Stimulated activated CD4-positive, alpha-beta T cell treated with anti-CD3 and anti-CD28 coated beads, Interleukin-15, amount 100 ng/mL, for 48 hours (primary cell): ENCODE measurements around the gene CALM1.
"Not testable (repeated sequence)": the region's sequence is repeated elsewhere in the genome, so short reads cannot be mapped to it uniquely, and the experiment has no call there.

Source experiments
- DNase-seq, 2 donors: peaks; one replicate each; pipeline ENCODE4 v3.0.0-alpha.2; 2020; ENCODE audit warnings: low read depth in 2 of 2

The CALM1 gene

DNA sequence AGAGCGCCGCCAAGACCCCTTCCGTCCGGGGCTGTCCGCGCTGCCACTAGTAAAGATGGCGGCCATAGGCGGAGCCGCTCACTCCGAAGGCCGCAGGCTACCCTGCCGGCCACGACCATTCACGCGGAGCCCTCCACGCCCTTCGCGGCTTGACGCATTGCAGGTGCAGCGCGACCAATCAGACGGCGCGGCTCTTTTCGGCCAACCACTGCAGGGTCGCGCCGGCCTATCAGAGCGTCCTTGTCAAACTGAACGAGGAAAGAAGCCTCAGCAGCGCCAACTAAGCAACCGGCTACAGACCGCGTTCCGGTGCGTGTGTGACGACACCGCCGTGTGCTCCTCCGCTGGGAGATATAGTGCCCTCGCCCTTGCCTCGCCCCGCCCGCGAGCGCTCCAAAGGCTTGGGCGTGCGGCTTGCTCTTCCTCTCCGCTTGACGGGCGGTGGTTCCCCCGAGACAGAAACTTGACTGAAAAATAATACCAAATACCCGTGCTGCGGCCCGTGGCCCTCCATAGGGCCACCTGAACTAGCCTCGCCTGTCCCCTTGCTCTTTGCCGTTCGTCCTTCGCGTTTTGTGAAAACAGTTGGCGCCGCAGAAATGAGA, 13.6 kb upstream of the CALM1 start:
- peak; percentile 97 to 98 for DNase-seq

DNA sequence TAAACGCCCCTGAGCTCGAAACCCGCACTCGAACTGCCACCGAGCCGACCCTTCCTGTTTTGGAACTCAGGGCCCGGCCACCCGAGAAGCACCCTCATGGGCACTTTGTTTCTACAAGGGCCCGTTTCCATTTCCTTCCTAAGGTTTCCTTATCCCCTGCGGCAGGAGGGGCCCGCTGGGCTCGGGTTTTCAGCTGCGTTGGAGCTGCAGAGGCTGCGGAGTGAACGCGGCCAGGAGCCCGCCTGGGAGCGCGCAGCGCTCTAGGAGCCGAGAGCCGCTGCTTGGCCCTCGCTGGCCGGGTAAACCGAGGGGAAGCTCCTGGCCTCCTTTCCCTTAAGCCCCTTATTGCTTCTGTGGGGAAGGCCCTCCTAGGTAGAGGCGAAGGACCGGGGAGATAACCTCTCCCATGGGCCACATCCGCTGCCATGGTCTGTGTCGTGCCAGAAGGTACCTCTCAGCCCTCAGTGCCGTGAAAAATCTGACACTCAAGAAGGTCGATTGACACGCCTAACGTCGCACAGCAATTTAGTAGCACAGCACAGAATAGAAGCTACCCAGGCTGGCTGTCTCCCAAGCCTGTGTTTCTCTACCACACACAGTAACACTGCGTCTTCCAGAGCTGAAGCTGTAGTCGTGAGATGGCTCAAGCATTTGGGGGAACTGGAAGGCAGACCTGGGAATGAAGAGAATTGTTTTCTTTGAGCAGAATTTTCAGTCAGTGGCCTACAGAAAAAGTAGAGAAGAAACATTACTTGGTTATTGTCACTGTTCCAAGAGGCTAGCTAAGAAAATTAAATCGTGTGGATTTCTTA, 12.9 kb upstream of the CALM1 start:
- peak; percentile 29 to 38 for DNase-seq

DNA sequence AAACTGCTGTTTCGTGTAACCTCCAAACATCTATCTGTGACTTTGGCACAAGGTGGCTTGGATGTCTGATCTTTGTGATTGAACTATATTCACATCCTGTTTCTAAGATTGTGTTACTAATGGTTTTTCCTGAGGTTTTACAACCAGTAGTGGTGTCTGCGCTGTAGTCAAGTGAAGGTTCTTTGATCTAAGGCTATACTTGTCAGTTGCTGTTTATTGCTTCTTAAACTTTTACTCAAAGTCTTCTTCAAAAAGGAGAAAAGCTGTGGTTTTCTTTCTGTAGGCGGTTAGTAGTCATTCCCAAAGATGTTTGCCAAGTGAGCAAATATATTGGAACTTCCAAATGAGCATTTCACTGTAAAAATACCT, 12.3 kb upstream of the CALM1 start:
- no peak for DNase-seq

DNA sequence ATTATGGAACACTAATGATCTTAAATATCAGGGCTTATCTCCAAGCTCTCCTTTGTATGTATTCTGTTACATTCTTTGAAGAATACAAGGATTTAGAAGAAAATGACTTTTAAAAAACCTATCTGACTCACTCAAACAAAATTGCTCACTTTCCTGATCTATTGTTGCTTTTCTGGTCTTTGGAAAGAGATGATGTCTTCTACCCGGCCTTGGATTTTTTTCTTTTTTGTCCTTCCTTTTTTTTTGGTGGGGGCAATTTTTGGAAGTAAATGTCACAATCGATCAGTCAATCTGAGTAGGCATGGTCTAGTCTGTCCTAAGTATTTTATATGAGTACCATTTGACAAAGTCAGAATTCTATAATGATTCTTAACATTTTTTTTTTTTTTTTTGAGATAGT, 10.5 kb upstream of the CALM1 start:
- no peak for DNase-seq

DNA sequence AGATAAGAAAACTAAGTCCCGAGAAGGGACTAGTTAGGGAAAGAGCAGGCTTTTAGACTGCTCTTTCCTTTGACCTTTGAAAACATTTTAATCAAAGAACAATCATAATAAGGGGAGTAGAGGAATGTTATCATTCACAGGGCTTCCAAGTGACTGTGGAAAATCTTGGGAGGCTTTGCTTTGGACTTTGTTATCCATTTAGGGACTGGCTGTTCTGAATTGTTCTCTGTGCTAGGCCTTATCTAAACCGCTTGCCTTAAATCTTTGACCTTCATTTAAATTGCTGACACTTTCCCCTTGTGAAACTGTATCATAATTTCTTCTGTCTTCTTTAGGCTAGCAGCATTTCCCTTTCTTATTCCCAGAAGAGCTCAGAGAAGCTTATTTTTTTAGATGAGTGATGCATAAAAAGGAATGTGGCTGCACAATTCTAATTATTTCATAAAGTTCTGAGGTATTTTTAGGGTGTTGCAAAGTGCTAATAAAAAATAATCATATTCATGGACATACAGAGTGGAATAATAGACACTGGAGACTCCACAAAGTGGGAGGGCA, 9.5 kb upstream of the CALM1 start:
- no peak for DNase-seq

DNA sequence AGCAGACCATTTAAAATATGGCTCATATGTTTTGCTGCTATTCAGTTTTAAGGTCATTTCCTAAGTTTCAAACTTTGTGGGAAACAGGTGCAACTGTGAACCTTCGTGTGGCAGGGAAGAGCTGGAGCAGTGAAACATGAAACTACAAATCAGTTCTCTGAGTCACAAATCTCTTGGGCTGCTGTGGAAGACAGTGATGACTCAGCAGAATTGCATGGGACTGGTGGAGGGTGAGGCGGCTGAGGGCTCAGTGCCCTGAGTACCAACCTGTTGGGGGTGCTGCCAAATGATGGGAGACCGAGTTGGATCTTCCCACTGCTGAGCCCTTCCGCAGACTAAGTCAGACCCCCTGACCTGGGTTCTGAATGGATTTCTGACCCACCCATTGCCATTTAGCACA, 8.4 kb upstream of the CALM1 start:
- no peak for DNase-seq

DNA sequence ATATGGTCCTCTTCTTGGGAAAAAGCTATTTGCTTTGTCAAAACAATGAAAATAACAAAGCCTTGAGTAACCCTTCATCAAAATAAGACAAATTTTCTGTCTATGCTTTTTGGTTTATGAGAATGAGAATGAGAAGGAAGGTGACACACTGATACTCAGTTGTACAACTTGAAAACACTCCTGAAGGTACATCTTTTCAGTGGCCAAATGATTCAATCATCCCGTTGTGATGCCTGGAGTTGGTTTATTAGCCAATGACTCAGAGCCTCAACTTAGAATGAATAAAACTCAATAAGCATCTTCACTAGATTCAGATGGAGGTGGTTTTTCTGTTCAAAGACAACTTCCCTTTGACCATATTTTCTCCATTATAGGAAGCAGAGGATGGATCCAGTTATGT, 7.8 kb upstream of the CALM1 start:
- DNase-seq: no peak

DNA sequence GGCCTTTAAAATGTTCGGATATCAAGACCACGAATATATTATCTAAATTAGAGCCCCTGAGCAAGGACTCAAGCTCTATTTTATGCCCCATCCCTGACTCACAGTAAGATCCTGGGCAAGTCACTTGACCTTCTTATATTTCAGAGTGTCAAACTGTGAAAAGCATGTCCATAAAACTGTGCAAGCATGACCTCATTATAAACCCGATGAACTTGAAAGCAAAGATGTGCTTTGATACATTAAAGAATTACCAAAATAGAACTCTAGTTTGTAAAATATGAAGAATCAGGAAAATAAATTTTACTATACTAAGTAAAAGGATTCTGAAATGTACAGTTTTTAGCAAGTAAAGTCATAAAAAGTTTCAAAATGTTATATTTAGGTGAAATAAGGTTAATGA, 2.9 kb upstream of the CALM1 start:
- no peak for DNase-seq

DNA sequence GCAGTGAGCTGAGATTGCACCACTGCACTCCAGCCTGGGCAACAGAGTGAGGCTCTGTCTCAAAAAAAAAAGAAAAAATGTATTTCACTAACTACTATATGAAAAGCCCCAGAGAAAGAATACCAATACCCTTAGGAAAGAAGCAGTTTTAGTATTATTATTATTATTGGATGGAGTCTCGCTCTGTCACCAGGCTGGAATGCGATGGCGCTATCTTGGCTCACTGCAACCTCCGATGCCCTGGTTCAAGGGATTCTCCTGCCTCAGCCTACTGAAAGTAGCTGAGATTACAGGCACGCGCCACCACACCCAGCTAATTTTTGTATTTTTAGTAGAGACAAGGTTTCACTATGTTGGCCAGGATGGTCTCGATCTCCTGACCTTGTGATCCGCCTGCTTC, 2.0 kb upstream of the CALM1 start:
- not testable (repeated sequence) for DNase-seq

DNA sequence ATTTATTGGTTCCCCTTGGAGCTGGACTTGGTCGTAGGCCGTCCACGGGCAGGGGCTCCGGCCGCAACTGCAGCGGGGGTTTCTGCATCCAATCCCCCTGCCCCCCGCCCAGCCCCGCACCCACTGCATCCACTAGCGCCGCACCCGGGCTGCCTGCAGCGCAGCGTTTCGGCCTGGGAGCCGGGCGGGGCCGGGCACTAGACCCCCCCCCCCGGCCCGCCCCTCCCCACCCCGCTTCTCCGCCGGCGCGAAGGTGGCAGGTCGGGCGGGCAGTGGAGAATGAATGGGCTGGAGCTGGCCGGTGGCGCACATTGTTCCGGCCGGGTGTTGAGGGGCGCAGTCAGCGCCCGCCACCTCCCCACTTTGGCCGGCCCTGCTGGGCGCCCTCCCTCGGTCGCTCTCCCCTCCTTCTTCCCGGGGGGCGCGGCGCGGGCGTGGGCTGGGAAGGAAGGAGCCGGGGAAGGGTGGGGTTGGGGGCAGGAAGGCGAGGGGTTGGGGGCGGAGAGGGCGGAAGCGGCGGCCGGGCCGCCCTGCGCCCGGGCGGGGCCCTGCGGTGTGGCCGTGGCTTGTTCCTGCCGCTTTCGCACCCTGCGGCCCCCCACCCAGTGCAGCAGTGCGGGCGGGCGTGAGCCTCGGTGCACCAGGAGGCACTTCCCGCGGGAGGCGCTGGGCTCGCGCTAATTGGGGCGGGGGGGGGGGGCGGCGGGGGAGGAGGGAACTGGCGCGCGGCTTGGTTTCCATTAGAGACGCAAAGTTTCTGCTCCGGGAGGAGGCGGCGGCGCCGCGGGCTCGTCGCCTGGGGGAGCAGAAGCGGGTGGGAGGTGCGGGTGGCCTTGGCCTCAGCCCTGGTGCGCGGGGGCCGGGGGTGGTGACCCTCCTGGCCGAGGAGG, 841 bp downstream of the CALM1 start:
- peak; percentile 40 to 58 for DNase-seq

DNA sequence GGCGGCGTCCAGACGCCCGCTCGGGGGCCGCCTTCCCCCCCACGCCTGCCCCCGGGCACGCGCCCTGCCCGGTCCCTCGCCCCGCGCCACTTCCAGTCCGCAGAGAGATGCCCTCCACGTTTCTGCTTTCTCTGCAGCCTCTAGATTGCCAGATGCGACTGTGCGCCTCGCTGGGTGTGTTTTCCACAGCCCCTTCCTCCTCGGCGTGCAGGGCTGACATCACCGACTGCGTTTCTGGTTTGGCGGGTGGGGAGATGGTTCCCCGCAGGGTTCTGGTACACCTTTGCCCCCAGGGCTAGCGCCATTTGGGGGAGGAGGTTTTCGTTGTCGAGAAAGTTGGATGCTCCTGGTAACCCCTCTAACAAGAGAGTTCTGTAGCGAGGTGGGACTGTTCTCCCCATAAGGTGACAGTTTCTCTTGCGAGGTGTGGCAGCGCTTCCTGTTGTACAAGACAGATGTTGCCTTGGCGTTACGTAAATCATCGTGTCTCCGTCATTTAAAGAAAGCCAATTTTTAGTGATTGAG, 1.5 kb downstream of the CALM1 start:
- DNase-seq: peak; percentile 31 to 42

DNA sequence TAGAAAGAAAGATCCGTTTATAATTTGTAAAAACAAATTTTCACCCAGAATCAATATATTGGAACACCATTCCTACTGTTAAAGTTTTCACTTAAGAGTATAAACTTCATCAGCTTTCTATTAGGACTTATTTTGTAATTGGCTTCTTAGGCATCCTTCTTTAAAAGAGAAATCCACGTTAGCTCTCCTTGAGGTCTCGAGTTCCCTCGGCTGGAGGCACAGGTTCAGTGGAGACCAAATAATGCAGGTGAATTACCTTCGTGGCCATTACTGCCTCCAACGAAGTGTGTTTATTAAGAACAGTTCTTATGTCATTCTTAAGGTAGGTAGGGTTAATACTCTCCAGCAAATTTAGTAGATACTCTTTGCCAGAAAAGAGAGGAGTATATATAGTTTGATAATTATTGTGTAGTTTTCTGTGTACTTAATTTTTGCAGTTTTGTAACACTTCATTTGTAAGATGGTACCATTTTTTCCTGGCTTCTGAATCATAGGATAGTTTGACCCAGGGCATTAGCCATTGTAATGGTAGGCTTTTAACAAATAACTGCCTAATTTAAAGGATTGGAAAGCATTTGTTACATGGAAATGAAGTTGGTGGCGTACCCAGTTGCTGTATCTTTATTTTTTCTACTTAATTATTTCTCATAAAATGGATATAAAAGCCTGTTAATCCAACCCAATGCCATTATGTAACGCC, 2.2 kb downstream of the CALM1 start:
- no peak for DNase-seq

DNA sequence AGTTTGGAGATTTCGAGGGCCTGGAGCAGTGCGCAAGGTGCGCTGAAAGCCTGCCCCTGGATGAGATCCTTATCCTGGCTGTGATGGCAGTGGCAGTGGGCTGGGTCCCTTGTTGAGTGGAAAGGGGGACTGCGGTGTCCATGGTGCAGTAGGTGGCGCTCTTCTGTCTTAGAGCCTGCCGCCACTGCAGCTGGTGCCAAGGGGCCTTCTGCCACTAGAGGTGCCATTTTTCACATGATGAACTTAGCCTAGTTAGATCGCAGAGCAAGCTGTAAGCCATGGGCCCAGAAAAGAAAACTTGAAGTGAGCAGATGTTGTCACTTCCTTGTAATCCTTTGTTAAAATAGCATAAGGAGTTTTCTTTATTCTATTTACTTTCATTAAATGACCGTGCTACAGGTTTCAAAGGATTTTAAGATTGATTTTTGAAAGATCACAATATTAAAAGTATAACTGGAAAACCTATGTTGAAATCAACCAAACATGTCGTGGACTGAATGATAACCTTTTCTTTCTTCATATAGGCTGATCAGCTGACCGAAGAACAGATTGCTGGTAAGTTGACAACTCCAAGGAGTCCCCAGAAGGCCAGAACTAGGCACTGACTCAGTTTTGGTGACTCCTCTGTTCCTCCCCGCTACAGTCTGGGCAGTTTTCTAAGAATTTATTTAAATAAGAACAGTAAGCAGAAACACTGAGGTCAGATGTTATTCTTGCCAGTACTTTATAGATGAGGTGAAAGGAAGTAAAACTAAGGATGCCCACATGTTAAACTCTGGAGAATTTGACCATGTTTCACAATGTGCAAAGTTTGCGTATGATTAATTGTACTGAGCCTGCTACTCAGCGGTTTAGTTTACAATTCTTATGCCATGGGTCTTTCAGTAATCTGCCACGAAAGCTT, 3.0 kb downstream of the CALM1 start:
- DNase-seq: peak; percentile 79 to 86

DNA sequence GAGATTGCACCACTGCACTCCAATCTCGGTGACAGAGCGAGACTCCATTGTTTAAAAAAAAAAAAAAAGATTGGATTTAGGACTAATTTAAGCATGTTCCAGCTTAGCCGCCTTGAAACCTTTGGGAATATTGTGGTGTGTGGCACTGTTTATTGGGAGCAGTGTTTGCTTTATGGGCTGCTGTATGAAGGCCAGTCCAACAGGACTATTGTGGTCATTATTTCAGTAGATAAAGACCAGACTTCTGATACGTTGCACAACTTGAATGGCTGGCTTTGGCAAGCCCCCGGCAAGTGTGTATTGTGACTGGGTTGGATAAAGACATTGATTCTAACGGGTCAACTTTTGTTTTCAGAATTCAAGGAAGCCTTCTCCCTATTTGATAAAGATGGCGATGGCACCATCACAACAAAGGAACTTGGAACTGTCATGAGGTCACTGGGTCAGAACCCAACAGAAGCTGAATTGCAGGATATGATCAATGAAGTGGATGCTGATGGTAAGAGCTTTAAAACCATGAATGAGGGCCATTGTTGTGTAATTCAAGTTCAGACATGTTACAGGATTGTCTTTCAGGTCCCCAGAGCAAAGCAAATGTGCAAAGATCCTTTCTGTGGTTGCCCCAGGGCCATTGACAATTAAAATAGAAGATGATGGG, 4.2 kb downstream of the CALM1 start:
- no peak for DNase-seq

DNA sequence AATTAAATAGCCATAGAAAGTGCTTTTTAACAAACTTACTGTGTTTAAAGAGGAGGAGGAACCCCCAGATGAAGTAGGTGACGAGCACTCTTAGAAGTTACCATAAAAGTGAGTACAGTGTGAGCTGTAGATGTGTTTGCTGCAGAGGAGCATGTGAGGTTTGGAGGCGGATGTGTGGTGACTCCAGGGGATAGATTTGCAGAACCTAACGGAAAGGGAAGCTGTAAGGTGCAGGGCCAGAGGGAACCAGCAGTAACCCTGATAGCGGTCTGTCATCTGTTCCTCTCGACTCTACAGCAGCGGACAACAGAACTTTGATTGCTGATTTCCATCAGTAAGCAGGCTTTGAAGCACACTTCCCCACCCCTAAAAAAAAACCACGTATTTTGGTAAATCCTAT, 5.2 kb downstream of the CALM1 start:
- DNase-seq: no peak

DNA sequence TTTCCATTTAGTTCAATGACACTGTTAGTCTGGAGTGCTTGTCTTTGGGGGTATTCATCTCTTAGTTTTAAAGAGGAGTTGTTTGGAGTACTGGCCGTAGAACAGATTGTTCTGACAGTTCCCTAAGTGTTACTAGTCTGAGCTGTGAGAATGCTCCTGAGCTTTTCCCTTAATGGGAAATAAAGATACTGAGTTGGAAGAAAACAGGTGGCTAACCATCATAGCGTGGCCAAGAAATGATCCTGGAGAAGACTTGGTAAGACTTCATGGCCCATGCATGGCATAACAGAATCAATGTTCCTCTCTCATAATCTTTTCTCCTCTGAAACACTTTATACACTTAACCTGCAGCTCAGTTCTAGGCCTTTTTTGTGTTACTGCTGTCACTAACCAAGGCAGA, 6.2 kb downstream of the CALM1 start:
- no peak for DNase-seq

DNA sequence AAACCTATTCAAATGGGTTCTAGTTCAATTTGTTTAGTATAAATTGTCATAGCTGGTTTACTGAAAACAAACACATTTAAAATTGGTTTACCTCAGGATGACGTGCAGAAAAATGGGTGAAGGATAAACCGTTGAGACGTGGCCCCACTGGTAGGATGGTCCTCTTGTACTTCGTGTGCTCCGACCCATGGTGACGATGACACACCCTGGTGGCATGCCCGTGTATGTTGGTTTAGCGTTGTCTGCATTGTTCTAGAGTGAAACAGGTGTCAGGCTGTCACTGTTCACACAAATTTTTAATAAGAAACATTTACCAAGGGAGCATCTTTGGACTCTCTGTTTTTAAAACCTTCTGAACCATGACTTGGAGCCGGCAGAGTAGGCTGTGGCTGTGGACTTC, 8.3 kb downstream of the CALM1 start:
- DNase-seq: no peak

DNA sequence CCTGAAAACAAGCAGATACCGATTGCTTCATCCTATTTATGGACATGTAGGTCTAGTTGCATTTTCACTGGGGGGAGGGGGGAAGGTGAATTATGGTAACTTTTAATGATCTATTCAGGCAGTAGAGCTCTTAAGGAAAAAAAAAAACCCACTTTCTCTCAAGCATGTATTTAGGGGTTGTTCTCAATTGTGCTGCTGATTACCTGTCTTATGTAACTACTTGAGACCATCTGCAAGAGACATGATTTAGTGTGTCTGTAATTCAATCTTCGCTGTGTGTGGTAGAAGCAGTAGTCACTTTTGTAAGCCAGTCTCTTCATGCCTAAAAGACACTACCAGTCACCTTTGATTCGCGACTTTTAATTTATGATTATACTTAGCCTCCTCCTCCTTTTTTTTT, 8.9 kb downstream of the CALM1 start:
- no peak for DNase-seq

DNA sequence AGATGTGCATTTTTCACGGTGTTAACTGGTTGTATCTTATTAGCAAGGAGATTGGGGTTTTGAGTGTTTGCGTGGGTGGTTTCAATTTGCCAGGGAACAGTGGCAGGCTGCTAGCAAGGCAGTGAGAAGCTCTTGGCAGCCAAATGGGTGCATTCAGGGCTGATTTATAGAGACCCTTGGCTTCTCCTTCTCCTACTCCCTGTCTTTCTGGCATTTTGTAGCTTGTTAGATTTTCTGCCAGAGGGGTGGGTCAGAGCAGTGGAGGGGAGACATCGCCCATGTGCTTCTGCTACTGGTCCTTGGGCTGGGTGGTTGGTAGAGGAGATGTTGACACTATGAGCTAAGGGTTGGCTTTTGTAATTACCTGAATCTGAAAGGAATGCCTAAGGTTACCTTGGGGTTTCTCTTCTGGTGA, 9.6 kb downstream of the CALM1 start:
- DNase-seq: no peak

DNA sequence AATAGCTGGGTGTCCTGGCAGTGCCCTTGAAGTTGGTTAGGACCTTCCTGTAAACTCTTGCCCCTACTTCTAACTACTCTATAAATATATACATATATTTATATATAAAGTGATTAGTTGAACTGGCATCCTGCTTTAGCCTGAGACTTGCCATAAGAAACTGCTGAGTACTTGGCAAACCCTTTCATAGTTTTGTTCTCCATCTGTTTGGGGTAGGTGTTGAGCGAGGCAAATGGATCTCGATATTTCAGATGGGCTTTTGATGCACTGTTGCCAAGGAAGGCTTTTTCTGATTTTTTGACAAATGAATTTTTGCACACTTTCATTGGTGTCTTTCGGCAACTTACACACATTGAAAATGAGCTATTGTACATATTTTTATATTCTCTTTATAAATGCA, 10.4 kb downstream of the CALM1 start:
- no peak for DNase-seq
